ENCODE results near the gene ASAP2. TPM values are rescaled to one million over a fixed set of nuclear protein-coding genes. Genes with fewer than 3 reads are reported as not detected.

The ASAP2 gene
- total RNA-seq, 4 donors from 2014 or later: 22.0 to 54.6 (median 30.0) TPM

- Histone ChIP-seq H3K27me3 (no peaks in the 10 kb centered on the region), H3K4me3 (no peak overlapping the region), H3K4me1 (peaks cover 8% of the 10 kb centered on the region), H3K9me3 (no peaks in the 10 kb centered on the region), H3K36me3 (no peaks in the 10 kb centered on the region), H3K27ac (no peak overlapping the region)
- DNase-seq (ENCODE audit: low spot score in 2 of 2): no peak
- TF ChIP-seq EP300 (IDR thresholded peaks at IDR 0.05) (no peak), POLR2A (IDR thresholded peaks at IDR 0.05) (no peak), POLR2AphosphoS5 (IDR thresholded peaks at IDR 0.05) (no peak), CTCF (IDR thresholded peaks at IDR 0.05) (no peak)
- WGBS: 90% methylated on average over 5 of the region's 5 CpGs
These were observed 5.3 kb upstream of the ASAP2 start for GRCh38 chr2:9201185-9201891.

- H3K27me3 ChIP-seq: no peaks in the 10 kb centered on the region
- TF ChIP-seq POLR2A (IDR thresholded peaks at IDR 0.05) (no peak), EP300 (IDR thresholded peaks at IDR 0.05) (no peak), POLR2AphosphoS5 (IDR thresholded peaks at IDR 0.05) (no peak), CTCF (IDR thresholded peaks at IDR 0.05) (no peak)
- 99% methylated on average over 3 of the region's 3 CpGs for WGBS
- peak in 1 of 2 donors; percentile 9 for DNase-seq (ENCODE audit: low spot score in 2 of 2)
- H3K27ac ChIP-seq: no peak overlapping the region
- H3K9me3 ChIP-seq: no peaks in the 10 kb centered on the region
- no peaks in the 10 kb centered on the region for H3K36me3 ChIP-seq
- H3K4me1 ChIP-seq: peaks cover 18% of the 10 kb centered on the region
- H3K4me3 ChIP-seq: no peak overlapping the region
These were observed 3.6 kb upstream of the ASAP2 start for GRCh38 chr2:9203006-9203405.

- DNase-seq (ENCODE audit: low spot score in 2 of 2): no peak
- 94% methylated on average over 5 of the region's 5 CpGs for WGBS
- TF ChIP-seq CTCF (IDR thresholded peaks at IDR 0.05): no peak
- no peak for TF ChIP-seq POLR2A (IDR thresholded peaks at IDR 0.05)
- TF ChIP-seq EP300 (IDR thresholded peaks at IDR 0.05): no peak
- TF ChIP-seq POLR2AphosphoS5 (IDR thresholded peaks at IDR 0.05): no peak
These were observed 2.7 kb upstream of the ASAP2 start for GRCh38 chr2:9203876-9204275.

GRCh38 chr2:9204939-9205338 lies 1.7 kb upstream of the ASAP2 start:
- Histone ChIP-seq H3K4me1 (peaks cover 33% of the 10 kb centered on the region), H3K27ac (no peak overlapping the region), H3K4me3 (no peak overlapping the region), H3K36me3 (no peaks in the 10 kb centered on the region), H3K27me3 (no peaks in the 10 kb centered on the region), H3K9me3 (no peaks in the 10 kb centered on the region)
- DNase-seq (ENCODE audit: low spot score in 2 of 2): no peak
- TF ChIP-seq CTCF (IDR thresholded peaks at IDR 0.05) (no peak), POLR2AphosphoS5 (IDR thresholded peaks at IDR 0.05) (no peak), POLR2A (IDR thresholded peaks at IDR 0.05) (no peak), EP300 (IDR thresholded peaks at IDR 0.05) (no peak)
- 91% methylated on average over 3 of the region's 3 CpGs for WGBS

More at GRCh38 chr2:9203876-9204275, 2.7 kb upstream of the ASAP2 start:
- Histone ChIP-seq H3K36me3 (no peaks in the 10 kb centered on the region), H3K4me1 (peaks cover 27% of the 10 kb centered on the region), H3K27ac (no peak overlapping the region), H3K27me3 (no peaks in the 10 kb centered on the region), H3K9me3 (no peaks in the 10 kb centered on the region), H3K4me3 (no peak overlapping the region)

GRCh38 chr2:9205486-9205885 lies 1.1 kb upstream of the ASAP2 start:
- H3K36me3 ChIP-seq: no peaks in the 10 kb centered on the region
- 56% methylated on average over 6 of the region's 6 CpGs for WGBS

More at GRCh38 chr2:9205486-9205885, 1.1 kb upstream of the ASAP2 start:
- TF ChIP-seq EP300 (IDR thresholded peaks at IDR 0.05): no peak
- TF ChIP-seq CTCF (IDR thresholded peaks at IDR 0.05): no peak
- TF ChIP-seq POLR2A (IDR thresholded peaks at IDR 0.05): no peak
- Histone ChIP-seq H3K4me1 (peaks cover 33% of the 10 kb centered on the region), H3K4me3 (peak overlapping the region; percentile 89), H3K27me3 (no peaks in the 10 kb centered on the region), H3K27ac (no peak overlapping the region), H3K9me3 (no peaks in the 10 kb centered on the region)
- DNase-seq (ENCODE audit: low spot score in 2 of 2): no peak

Data from suprapubic skin (tissue), 4 donors.